SH-SY5Y (cell line): Measurements from ENCODE around the gene LOXL3.

Experiments used
- GATA2 ChIP-seq: IDR thresholded peaks from 2 replicates; pipeline ENCODE4 v1.6.1; 2011; ENCODE audit warnings: mild to moderate bottlenecking, low read depth, low read length
- GATA3 ChIP-seq: IDR thresholded peaks from 2 replicates; pipeline ENCODE4 v1.6.1; 2011; ENCODE audit warnings: low read depth, mild to moderate bottlenecking, low read length, moderate library complexity

Gene LOXL3

DNA sequence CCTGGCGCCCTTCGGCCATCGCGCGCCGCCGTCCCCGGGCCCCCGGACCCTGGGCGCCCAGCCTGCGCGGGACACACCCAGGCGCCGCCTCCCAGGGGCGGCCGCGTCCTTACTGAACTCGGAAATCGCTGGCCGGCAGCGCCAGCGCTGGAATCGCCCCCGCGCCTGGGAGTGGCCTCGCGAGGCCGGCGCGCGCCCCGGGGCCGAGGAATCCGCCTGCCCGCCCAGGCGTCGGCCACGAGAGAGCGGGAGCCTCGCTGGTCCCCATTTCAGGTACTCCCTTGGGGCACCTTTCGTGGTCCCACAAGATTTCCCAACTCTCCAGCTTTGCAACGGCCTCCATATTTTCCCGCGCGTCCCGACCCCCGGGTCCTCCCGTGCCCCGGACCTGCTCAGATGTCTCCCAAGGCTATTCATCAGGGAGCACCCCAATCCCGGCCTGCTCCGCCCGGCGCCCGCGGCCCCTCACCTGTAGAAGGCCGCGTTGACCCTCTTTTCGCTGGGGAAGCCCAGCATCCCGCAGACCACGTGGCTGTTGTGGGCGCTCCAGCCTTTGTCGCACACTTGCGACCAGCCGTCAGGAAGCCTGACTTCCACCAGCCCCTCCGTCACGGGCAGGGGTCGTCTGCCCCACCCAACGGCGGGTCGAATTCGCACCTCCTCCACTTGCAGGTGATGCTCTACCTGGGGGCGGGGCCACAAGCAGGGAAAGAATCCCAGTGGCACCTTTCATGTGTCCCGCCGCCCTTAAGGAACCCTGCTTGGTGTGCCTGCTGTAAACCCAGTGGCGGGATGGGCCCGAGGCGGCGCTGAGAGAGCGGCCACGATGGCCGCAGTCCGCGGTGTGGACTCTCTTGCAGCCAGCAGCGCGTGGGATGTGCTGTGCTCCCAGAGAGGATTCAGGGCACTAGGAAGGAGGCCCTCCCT, 4.6 kb downstream of the LOXL3 start:
- TF ChIP-seq GATA3 = no peak
- TF ChIP-seq GATA2 = no peak

GRCh38 chr2:74548285-74548899, 5.3 kb downstream of the LOXL3 start:
- no peak for TF ChIP-seq GATA3
- no peak for TF ChIP-seq GATA2

- TF ChIP-seq GATA2 = no peak
- no peak for TF ChIP-seq GATA3
Measured at GRCh38 chr2:74546004-74546403, 7.7 kb downstream of the LOXL3 start.

DNA sequence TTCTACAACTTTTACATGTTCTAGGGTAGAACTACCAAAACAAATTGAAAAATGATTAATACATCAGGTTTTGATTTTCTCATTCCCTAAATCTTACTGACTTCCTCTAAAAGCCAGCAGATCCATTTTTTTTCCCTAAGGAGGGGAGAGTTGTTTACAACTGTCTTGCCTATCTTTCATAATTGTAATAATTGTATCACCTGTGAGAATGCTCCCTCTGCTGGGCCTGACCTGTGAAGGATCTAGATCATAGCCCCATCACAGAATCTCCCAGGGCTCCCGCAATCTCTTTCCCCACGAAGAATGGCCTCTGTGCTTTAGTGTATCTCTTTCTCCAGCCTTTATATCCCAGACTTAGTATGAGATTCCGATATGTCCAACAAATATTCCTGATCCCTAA, 9.1 kb downstream of the LOXL3 start:
- TF ChIP-seq GATA3 = no peak
- TF ChIP-seq GATA2 = no peak

- TF ChIP-seq GATA3 (no peak), GATA2 (no peak)
Measured at GRCh38 chr2:74542978-74543377, 10.8 kb downstream of the LOXL3 start.

- TF ChIP-seq GATA2 (no peak), GATA3 (no peak)
Measured at GRCh38 chr2:74540291-74540690, 13.5 kb downstream of the LOXL3 start.

DNA sequence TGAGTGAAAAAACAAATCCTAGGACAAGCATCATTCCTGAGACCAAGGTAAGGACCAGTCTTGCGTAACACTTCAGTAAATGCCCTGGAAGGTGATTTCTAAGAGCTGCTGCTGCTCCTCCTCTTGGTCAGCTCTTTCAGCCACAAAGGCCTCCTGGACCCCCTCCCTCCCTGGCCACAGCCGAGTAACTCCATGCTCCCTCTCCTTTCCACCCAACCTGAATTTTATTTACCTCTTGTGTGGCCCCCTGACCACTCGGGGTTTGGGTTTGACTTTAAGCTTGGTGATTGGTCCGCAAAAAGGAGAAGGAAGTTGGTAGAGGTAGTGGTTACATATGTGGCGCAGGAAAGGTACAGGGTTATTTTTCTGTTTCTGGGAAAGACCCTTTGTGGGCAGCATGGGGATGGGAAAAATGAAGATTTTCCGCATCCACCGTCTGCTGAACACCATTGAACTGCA, 14.8 kb downstream of the LOXL3 start:
- no peak for TF ChIP-seq GATA2
- TF ChIP-seq GATA3 = no peak

DNA sequence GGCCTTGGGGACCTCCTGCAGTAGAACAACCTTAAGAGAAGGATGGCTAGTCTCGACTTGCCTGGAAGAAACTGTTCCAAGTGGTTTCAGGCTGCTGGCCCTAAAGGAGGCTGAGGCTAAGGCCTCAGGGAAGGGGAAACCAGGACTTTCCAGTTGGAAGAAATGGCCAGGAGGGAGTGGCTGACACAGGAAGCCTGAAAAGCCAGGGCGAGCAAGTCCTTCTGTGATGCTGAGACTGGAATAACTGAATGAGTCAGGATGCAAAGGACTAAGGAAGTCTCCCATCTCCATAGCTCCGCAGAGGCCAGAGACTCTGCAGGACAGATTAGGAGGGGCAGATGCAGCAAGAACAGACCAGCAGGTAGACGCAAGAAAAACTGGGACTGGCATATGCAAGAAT, 16.6 kb downstream of the LOXL3 start:
- no peak for TF ChIP-seq GATA2

- TF ChIP-seq GATA3 = no peak
- no peak for TF ChIP-seq GATA2
Measured at GRCh38 chr2:74536166-74536950, 17.4 kb downstream of the LOXL3 start.

GRCh38 chr2:74535440-74535965, 18.2 kb downstream of the LOXL3 start:
- TF ChIP-seq GATA2 (no peak), GATA3 (no peak)

- no peak for TF ChIP-seq GATA3
- no peak for TF ChIP-seq GATA2
Measured at GRCh38 chr2:74534411-74534810, 19.3 kb downstream of the LOXL3 start.

GRCh38 chr2:74533464-74533863, 20.3 kb downstream of the LOXL3 start:
- TF ChIP-seq GATA3 (no peak), GATA2 (no peak)

GRCh38 chr2:74532222-74532621, 21.5 kb downstream of the LOXL3 start:
- TF ChIP-seq GATA3 = no peak
- no peak for TF ChIP-seq GATA2

DNA sequence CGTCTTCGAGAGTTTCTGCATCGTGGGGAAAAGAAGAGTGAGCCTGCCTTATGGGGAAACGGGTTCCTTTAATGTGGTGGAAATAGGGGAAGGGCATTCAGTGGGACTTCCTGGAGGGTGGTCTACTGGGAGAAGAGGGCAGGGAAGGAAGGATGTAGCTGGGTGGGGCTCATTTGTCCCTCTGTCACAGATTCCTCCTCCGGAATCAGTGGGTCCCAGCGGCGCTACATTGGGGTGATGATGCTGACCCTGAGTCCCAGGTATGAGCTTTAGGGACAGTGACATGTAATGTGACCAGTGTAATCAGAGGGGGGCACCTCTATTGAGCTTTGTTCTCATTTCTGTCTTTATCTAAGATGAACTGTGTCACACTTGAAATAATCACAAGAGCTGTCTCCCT, 22.1 kb downstream of the LOXL3 start:
- no peak for TF ChIP-seq GATA2
- no peak for TF ChIP-seq GATA3
